Measurements from ENCODE around the gene POPDC3.

Gene POPDC3

GRCh38 chr6:105138141-105138540 is 41.7 kb downstream of the POPDC3 start:
- no peak overlapping the region for H3K4ac ChIP-seq (ENCODE audit: low read depth, low read length)
- no peak overlapping the region for H3K23ac ChIP-seq (ENCODE audit: low read length)
- H3K4me2 ChIP-seq (ENCODE audit: low read length), result no peak overlapping the region
- no peaks in the 10 kb centered on the region for H3K4me1 ChIP-seq (ENCODE audit: control insufficient read depth, low read depth, low read length)
- H3K79me1 ChIP-seq (ENCODE audit: low read length), result no peaks in the 10 kb centered on the region
- H2BK15ac ChIP-seq (replicated peaks; ENCODE audit: low read depth), result no peak overlapping the region
- no peak overlapping the region for H3K56ac ChIP-seq (ENCODE audit: low read length)
- no peak overlapping the region for H2AK5ac ChIP-seq (ENCODE audit: low read length)
- H2BK5ac ChIP-seq (ENCODE audit: low read length), result no peak overlapping the region
- no peaks in the 10 kb centered on the region for H3K36me3 ChIP-seq (ENCODE audit: control insufficient read depth, insufficient read depth, low read length)
- no CpG with 5 or more reads among the region's 2 CpGs for WGBS (ENCODE audit: extremely low coverage, insufficient coverage, low lambda C conversion rate)
- H3K4me3 ChIP-seq (ENCODE audit: low read length), result no peak overlapping the region
- H3K27ac ChIP-seq (ENCODE audit: low read depth, low read length), result no peak overlapping the region
- no peaks in the 10 kb centered on the region for H3K79me2 ChIP-seq (ENCODE audit: control insufficient read depth, insufficient read depth, low read length)
- H3K27me3 ChIP-seq (ENCODE audit: insufficient read depth, low read length, poor library complexity), result peaks cover 5% of the 10 kb centered on the region
- DNase-seq, result no peak
- no peak overlapping the region for H3K18ac ChIP-seq (ENCODE audit: low read length)
- no peak overlapping the region for H4K8ac ChIP-seq (ENCODE audit: low read depth, low read length)
- H4K5ac ChIP-seq (ENCODE audit: low read length), result no peak overlapping the region
- H3K9ac ChIP-seq (ENCODE audit: low read length), result no peak overlapping the region
- no peak overlapping the region for H2BK120ac ChIP-seq (ENCODE audit: low read depth, low read length)

- H3K36me3 ChIP-seq (ENCODE audit: control insufficient read depth, insufficient read depth, low read length), result no peaks in the 10 kb centered on the region
- H3K4me2 ChIP-seq (ENCODE audit: low read length), result peak overlapping the region; percentile 27
- no peaks in the 10 kb centered on the region for H3K79me2 ChIP-seq (ENCODE audit: control insufficient read depth, insufficient read depth, low read length)
- no peak overlapping the region for H2AK5ac ChIP-seq (ENCODE audit: low read length)
- peaks cover 5% of the 10 kb centered on the region for H3K27me3 ChIP-seq (ENCODE audit: insufficient read depth, low read length, poor library complexity)
- H3K4me3 ChIP-seq (ENCODE audit: low read length), result peak overlapping the region; percentile 47
- peak overlapping the region; percentile 75 for H3K18ac ChIP-seq (ENCODE audit: low read length)
- no peak overlapping the region for H4K5ac ChIP-seq (ENCODE audit: low read length)
- H2BK5ac ChIP-seq (ENCODE audit: low read length), result no peak overlapping the region
- no peak for DNase-seq
- no peak overlapping the region for H3K27ac ChIP-seq (ENCODE audit: low read depth, low read length)
- WGBS (ENCODE audit: extremely low coverage, insufficient coverage, low lambda C conversion rate), result no CpG with 5 or more reads among the region's 32 CpGs
- no peaks in the 10 kb centered on the region for H3K4me1 ChIP-seq (ENCODE audit: control insufficient read depth, low read depth, low read length)
- no peak overlapping the region for H2BK15ac ChIP-seq (replicated peaks; ENCODE audit: low read depth)
- no peak overlapping the region for H4K8ac ChIP-seq (ENCODE audit: low read depth, low read length)
- H3K23ac ChIP-seq (ENCODE audit: low read length), result no peak overlapping the region
- no peak overlapping the region for H3K4ac ChIP-seq (ENCODE audit: low read depth, low read length)
- H3K9ac ChIP-seq (ENCODE audit: low read length), result peak overlapping the region; percentile 61
- H3K79me1 ChIP-seq (ENCODE audit: low read length), result no peaks in the 10 kb centered on the region
- peak overlapping the region; percentile 78 for H3K56ac ChIP-seq (ENCODE audit: low read length)
- no peak overlapping the region for H2BK120ac ChIP-seq (ENCODE audit: low read depth, low read length)
Measured at GRCh38 chr6:105137388-105137787, 42.4 kb downstream of the POPDC3 start.

- Histone ChIP-seq H3K36me3 (ENCODE audit: control insufficient read depth, insufficient read depth, low read length) (no peaks in the 10 kb centered on the region), H3K18ac (ENCODE audit: low read length) (peak overlapping the region; percentile 75), H2BK120ac (ENCODE audit: low read depth, low read length) (no peak overlapping the region), H3K27ac (ENCODE audit: low read depth, low read length) (no peak overlapping the region), H3K79me1 (ENCODE audit: low read length) (no peaks in the 10 kb centered on the region), H3K27me3 (ENCODE audit: insufficient read depth, low read length, poor library complexity) (peaks cover 5% of the 10 kb centered on the region), H3K56ac (ENCODE audit: low read length) (peak overlapping the region; percentile 89), H3K4me3 (ENCODE audit: low read length) (peak overlapping the region; percentile 52), H3K4me1 (ENCODE audit: control insufficient read depth, low read depth, low read length) (no peaks in the 10 kb centered on the region), H3K9ac (ENCODE audit: low read length) (peak overlapping the region; percentile 70), H3K79me2 (ENCODE audit: control insufficient read depth, insufficient read depth, low read length) (no peaks in the 10 kb centered on the region), H3K23ac (ENCODE audit: low read length) (peak overlapping the region; percentile 69), H3K4me2 (ENCODE audit: low read length) (peak overlapping the region; percentile 79), H4K5ac (ENCODE audit: low read length) (no peak overlapping the region), H4K8ac (ENCODE audit: low read depth, low read length) (no peak overlapping the region), H2AK5ac (ENCODE audit: low read length) (no peak overlapping the region), H2BK5ac (ENCODE audit: low read length) (no peak overlapping the region), H3K4ac (ENCODE audit: low read depth, low read length) (no peak overlapping the region), H2BK15ac (replicated peaks; ENCODE audit: low read depth) (no peak overlapping the region)
- no CpG with 5 or more reads among the region's 122 CpGs for WGBS (ENCODE audit: extremely low coverage, insufficient coverage, low lambda C conversion rate)
- DNase-seq, result peak; percentile 64
Measured at GRCh38 chr6:105136431-105137350, 43.1 kb downstream of the POPDC3 start.

GRCh38 chr6:105135907-105136430 is 43.8 kb downstream of the POPDC3 start:
- H3K4me2 ChIP-seq (ENCODE audit: low read length), result peak overlapping the region; percentile 79
- peak; percentile 26 for DNase-seq
- no peak overlapping the region for H4K8ac ChIP-seq (ENCODE audit: low read depth, low read length)
- peak overlapping the region; percentile 69 for H3K23ac ChIP-seq (ENCODE audit: low read length)
- H3K79me2 ChIP-seq (ENCODE audit: control insufficient read depth, insufficient read depth, low read length), result no peaks in the 10 kb centered on the region
- no CpG with 5 or more reads among the region's 24 CpGs for WGBS (ENCODE audit: extremely low coverage, insufficient coverage, low lambda C conversion rate)
- H2AK5ac ChIP-seq (ENCODE audit: low read length), result no peak overlapping the region
- no peak overlapping the region for H4K5ac ChIP-seq (ENCODE audit: low read length)
- H3K4me3 ChIP-seq (ENCODE audit: low read length), result peak overlapping the region; percentile 52
- H3K27me3 ChIP-seq (ENCODE audit: insufficient read depth, low read length, poor library complexity), result peaks cover 5% of the 10 kb centered on the region
- no peak overlapping the region for H3K4ac ChIP-seq (ENCODE audit: low read depth, low read length)
- H3K18ac ChIP-seq (ENCODE audit: low read length), result peak overlapping the region; percentile 71
- peak overlapping the region; percentile 70 for H3K9ac ChIP-seq (ENCODE audit: low read length)
- no peaks in the 10 kb centered on the region for H3K36me3 ChIP-seq (ENCODE audit: control insufficient read depth, insufficient read depth, low read length)
- H2BK120ac ChIP-seq (ENCODE audit: low read depth, low read length), result no peak overlapping the region
- H3K79me1 ChIP-seq (ENCODE audit: low read length), result no peaks in the 10 kb centered on the region
- H2BK5ac ChIP-seq (ENCODE audit: low read length), result no peak overlapping the region
- no peak overlapping the region for H3K27ac ChIP-seq (ENCODE audit: low read depth, low read length)
- H2BK15ac ChIP-seq (replicated peaks; ENCODE audit: low read depth), result no peak overlapping the region
- peak overlapping the region; percentile 89 for H3K56ac ChIP-seq (ENCODE audit: low read length)
- H3K4me1 ChIP-seq (ENCODE audit: control insufficient read depth, low read depth, low read length), result no peaks in the 10 kb centered on the region

GRCh38 chr6:105135056-105135455 is 44.8 kb downstream of the POPDC3 start:
- Histone ChIP-seq H3K36me3 (ENCODE audit: control insufficient read depth, insufficient read depth, low read length) (no peaks in the 10 kb centered on the region), H3K79me2 (ENCODE audit: control insufficient read depth, insufficient read depth, low read length) (no peaks in the 10 kb centered on the region), H2BK5ac (ENCODE audit: low read length) (no peak overlapping the region), H3K23ac (ENCODE audit: low read length) (no peak overlapping the region), H4K8ac (ENCODE audit: low read depth, low read length) (no peak overlapping the region), H3K56ac (ENCODE audit: low read length) (no peak overlapping the region), H3K18ac (ENCODE audit: low read length) (no peak overlapping the region), H2AK5ac (ENCODE audit: low read length) (no peak overlapping the region), H3K79me1 (ENCODE audit: low read length) (no peaks in the 10 kb centered on the region), H2BK120ac (ENCODE audit: low read depth, low read length) (no peak overlapping the region), H3K4me2 (ENCODE audit: low read length) (no peak overlapping the region), H3K27me3 (ENCODE audit: insufficient read depth, low read length, poor library complexity) (peaks cover 5% of the 10 kb centered on the region), H3K27ac (ENCODE audit: low read depth, low read length) (no peak overlapping the region), H4K5ac (ENCODE audit: low read length) (no peak overlapping the region), H3K4ac (ENCODE audit: low read depth, low read length) (no peak overlapping the region), H3K4me3 (ENCODE audit: low read length) (no peak overlapping the region), H3K4me1 (ENCODE audit: control insufficient read depth, low read depth, low read length) (no peaks in the 10 kb centered on the region), H2BK15ac (replicated peaks; ENCODE audit: low read depth) (no peak overlapping the region), H3K9ac (ENCODE audit: low read length) (no peak overlapping the region)
- peak; percentile 43 for DNase-seq
- WGBS (ENCODE audit: extremely low coverage, insufficient coverage, low lambda C conversion rate), result no CpG with 5 or more reads among the region's 4 CpGs

Measured in mesendoderm (in vitro differentiated cells).